GM18868 (cell line): ENCODE data around the gene FAM174A.
"Not testable (repeated sequence)": the region's sequence is repeated elsewhere in the genome, so short reads cannot be mapped to it uniquely, and the experiment has no call there.

Source experiments
- ATAC-seq: cut with Tn5 transposase; IDR thresholded peaks from one replicate; pipeline ENCODE4 v1.9.1; 2021; ENCODE audit warnings: mild to moderate bottlenecking, moderate library complexity; ENCODE audit not compliant: unreplicated experiment

Gene FAM174A

DNA sequence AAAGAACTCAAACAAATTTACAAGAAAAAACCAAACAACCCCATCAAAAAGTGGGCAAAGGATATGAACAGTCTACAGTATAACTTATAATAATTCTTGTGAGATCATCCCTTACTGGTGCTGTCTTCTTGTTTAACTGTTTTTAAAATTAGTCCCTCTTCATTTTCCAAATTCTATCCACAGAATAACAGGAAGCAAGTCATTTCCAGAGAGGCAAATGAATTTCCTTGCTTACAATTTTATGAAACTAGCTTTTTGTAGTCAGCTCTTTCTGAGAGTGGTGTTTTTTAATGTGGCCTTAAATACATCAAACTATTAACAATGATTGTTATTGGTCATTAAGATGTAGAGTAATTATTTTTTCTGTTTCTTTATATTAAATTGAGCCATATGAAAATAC is 40.6 kb downstream of the FAM174A start:
- no peak for ATAC-seq

DNA sequence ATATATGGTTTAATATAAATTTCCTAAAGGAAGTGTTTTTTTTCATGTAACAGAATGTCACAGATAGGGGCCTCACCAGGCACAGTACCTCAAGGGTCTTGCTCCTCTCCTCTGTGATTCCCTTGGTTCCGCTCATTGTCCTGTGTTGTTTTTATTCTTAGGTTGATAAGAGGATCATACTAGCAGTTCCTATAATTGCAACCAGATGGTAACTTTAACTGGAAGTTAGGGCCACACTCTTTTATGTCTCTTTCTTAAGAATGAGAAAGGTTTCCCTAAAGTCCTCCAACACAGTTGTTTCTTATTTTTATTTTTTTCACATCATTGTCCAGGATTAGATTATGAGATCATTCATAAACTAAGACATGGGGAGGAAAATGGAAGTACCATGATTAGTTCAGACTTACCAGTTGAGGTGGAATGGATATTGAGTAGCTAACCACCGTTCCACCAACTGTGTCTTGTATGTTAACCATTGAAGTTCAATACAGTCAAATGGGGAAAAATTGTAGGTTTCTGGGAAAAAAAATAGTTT is 41.1 kb downstream of the FAM174A start:
- no peak for ATAC-seq

DNA sequence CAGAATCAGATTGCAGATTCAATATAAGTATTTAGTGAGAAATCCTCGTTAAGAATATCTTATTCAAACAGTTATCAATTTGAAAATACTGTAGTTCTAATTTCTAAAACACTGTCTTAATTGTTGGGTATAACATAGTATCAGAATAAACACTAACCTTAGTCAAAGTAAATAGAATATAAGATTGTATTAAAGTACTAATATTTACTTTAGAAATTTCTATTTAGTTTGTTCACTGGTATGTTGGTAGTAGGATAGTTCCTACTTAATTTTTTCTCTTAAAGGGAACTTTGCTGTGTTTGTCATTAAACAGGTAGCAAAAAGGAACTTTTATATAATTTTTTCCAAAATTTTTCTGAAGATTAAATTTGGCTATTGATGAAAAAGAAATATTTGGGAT is 42.3 kb downstream of the FAM174A start:
- ATAC-seq: no peak

DNA sequence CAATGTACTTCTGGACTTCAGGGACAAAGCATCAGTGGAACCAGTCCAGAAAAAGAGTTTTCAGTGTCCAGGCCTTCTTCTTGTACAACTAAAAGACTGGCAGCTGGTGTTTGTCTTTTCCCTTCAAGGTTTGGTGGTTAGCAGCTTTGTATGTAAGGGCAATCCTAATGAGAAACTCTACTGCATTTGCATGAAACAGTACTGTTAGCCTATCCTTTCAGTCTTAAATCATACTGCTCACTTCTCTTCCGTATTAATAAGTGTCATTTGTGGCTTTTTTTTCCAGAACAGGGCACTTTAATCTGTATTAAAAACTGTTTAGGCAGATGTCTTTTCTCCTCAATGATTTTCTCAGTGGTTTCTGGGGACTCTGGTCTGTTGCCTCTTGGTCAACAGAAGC is 48.9 kb downstream of the FAM174A start:
- peak; percentile 93 for ATAC-seq

DNA sequence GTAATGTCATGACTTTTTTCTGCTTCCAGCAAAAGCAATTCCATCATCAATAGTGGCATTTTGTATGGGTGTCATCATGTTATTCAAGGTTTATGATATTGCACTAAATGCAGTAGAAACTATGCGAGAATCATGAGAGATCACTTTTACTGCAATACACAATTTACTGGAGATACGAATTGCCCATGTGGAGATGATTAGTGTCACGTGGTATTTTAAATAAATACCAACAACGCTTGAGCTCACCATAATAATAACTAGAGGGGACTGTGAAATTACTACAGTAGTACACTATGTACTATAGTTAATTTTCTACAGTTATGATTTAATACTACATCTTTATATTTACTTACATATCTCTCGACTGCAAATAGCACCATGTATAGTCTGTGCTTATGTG is 49.7 kb downstream of the FAM174A start:
- no peak for ATAC-seq

DNA sequence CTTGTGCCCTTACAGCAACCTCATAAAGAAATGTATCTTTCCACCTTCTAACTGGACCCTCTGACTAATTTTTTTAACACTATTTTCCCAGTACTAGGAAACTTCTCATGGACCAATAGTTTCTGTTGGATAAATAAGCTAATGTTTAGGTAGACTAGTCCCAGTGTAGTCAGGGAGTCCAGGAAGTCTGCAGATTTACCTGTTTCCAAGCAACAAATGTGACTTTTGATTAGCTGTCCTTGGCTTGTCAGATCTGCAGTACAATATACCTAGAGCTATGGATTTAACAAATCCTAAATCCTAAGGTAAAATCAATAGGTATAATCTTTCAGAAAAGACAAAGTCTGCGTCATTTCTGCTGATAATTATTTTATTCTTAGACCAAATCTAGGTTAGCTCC is 55.7 kb downstream of the FAM174A start:
- no peak for ATAC-seq

DNA sequence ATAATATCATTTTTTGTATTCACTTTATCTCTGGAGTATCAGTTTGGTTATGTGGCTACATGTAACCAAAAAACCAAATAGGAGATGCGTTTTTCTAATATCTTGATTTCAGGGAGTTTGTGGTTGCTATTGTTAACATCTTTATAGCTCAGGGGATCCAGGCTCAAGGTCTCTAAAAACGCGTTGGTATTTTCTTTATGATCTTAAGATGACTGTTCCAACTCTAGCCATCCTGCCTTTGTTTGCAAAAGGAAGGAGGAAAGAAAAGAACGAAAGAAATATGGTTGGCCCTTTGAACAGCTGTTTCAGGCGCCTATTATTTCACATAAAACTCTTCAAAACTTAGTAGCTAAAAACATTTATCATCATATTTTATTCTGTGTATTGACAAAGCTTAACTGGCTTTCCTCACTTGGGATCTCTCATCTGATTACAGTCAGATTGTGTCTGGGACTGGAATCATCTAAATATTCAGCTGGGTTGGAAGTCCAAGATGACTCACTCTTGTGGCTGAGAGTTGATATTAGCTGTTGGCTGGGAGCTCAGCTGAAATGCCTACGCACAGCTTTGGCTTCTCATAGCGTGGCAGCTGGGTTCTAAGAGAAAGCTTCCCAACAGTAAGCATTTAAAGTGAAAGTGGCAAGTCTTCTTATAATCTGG is 60.1 kb downstream of the FAM174A start:
- ATAC-seq: peak; percentile 62

DNA sequence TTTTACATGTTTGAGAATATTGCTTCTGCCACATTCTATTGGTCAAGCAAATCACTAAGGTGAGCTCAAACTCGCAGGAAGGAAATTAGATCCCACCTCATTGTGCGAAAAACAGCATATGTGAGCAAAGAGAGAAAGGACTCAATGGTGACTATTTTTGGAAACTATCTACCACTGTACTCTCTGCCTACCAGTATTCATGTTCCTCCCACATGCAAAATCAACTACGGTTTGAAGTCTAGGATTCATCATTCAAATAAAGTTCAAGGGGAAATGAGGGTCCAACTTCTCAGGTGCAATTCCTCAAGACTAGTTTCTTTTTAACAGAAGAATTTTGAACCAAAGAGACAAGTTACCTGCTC is 60.6 kb downstream of the FAM174A start:
- ATAC-seq: no peak

DNA sequence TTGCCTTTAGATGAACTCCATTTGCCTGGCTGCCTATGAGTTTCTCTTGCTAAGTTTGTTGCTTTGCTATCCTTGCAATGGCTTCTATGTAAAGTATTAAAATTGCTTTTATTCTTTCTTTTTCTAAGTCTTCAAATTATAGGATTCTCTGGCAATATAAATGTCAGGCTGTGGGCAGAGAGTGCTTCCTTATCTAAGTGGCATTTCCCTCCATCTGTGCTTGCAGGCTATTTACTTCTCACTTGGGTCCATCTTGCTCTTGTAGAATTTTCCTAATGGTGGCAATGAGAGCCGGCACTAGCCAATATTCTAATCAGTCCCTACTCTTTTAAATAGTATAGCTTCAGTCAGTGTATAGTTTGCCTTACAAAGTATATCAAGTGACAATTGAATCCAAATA is 63.3 kb downstream of the FAM174A start:
- no peak for ATAC-seq

DNA sequence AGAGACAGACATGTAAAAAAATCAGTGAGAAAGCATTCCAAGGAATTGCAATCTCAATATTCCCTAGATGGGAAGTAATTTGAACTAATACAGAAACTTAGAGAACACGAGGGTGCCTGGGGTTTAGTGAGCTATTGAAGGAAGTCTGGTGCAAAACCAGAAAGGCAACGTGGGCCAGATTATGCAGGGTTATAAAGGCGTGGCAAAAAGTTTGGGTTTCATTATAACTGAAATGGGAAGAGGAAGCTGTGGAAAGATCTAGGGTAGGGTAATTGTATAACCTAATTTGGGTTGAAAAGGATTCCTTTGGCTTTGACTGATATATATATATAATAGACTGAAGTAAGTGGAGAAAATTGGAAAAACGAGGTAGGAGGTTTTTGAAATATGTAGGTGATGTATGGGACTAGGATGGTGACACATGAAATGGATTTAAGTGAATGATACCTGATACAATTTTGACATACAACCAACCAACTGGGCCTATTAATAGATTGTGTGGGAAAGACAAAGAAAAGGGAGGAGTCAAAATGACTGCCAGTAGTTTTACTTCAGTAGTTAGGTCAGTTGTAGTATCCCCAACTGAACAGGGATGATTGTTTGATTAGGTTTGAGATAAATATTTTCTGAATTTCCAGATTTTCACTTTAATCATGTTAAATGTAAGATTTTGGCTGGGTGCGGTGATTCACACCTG is 65.3 kb downstream of the FAM174A start:
- ATAC-seq: no peak

DNA sequence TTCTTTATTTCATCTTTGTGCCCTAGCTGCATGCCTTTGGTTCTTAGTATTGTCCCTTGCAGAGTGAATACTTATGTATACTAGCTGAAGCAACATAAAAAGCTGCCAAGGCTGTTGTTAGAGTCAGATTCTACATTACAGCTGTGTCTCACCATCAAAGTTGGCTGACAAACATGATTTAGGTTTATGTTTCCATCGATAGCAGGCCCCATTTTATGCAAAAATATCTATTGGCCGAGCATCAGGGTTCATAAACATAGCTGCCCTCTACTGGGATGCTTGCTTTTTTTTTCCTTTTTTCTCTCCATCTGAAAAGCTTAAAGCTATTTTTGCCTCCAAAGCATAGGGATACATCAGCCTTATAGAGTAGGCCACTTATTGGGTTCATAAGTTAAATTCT is 68.0 kb downstream of the FAM174A start:
- ATAC-seq: no peak

DNA sequence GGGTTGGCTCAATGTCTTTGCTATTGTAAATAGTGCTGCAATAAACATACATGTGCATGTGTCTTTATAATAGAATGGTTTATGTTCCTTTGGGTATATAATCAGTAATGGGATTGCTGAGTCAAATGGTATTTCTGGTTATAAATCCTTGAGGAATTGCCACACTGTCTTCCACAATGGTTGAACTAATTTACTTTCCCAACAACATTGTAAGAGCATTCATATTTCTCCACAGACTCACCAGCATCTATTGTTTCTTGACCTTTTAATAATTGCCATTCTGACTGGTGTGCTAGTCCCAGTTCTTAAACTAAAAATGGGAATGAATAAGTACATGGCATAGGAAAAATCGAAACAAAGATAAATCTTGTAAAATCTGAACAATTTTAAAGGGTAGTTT is 68.8 kb downstream of the FAM174A start:
- not testable (repeated sequence) for ATAC-seq

DNA sequence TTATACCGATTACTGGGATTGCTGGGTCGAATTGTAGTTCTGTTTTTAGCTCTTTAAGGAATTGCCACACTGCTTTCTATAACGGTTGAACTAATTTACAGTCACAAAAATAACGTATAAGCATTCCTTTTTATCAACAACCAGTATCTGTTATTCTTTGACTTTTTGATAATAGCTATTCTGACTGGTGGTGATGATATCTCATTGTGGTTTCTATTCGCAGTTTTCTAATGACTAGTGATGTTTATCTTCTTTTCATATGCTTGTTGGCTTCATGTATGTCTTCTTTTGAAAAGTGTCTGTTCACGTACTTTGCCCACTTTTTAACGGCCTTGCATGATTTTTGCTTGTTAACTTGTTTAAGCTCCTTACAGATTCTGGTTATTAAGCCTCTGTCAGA is 74.4 kb downstream of the FAM174A start:
- ATAC-seq: no peak

DNA sequence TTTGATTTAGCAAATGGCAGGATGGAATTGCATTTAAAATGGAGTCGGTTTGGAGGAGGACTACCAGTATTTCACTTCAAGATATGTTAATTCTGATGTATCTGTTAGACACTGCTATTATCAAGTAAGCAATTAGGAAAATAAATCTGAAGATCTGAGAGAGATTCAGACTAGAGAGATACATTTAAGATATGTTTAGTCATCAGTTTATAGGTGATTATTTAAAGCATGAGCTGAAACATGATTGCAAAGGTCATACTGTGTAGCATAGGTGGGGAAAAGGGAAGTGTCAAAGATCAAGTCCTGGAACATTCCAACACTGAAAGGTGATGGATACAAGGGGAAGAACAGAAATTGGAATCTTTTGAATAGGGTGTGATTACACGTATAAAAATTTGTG is 79.1 kb downstream of the FAM174A start:
- no peak for ATAC-seq

DNA sequence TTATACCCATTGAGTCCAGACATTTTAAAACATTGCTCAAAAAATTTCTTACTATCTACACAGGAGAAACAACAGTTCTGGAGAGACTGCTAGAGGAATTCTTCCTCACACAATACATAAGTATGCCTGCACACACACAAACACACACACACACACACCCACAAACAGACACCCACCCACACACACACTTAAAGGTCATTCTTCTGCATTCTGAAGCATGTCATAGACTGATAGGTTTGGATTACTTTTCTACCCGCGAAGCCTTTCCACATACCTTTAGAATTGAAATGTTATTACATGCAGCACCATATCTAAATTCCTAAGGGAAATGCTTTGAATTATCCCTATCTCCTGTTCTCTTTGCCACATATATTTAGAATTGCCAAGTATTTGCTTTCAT is 80.2 kb downstream of the FAM174A start:
- no peak for ATAC-seq

DNA sequence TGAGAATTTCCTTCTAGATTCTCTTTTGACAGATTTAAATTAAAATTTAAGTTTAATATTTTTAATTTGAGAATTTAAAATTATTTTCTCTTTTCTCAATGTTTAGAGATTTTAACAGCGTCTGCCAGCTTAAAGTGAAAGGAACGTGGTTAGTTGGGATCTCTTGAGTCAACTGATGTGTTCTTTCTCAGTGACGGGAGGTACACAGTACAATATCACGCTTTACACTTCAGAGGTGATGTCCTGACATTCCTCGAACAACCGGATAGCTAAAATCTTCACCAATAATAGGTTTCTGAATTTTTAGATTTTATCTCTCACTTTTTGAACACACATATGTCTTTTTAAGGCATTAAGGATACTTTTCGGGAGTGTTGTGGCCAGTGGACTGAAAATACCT is 81.1 kb downstream of the FAM174A start:
- ATAC-seq: no peak

DNA sequence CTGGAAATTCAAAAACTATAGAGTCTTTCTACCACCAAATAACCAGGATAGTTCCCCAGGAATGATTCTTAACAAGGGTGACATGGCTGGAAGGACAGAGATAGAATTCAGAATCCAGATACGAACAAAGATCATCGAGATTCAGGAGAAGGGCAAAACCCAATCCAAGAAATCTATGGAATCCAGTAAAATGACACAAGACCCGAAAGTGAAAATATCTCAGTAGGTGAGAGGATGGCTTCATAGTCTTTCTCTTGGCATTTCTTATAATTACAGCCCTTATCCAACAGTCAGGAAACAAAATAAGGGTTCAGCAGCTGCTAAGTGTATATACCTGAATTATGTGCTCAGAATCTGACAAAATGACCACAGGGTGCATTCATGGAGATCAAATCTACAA is 81.8 kb downstream of the FAM174A start:
- ATAC-seq: no peak

DNA sequence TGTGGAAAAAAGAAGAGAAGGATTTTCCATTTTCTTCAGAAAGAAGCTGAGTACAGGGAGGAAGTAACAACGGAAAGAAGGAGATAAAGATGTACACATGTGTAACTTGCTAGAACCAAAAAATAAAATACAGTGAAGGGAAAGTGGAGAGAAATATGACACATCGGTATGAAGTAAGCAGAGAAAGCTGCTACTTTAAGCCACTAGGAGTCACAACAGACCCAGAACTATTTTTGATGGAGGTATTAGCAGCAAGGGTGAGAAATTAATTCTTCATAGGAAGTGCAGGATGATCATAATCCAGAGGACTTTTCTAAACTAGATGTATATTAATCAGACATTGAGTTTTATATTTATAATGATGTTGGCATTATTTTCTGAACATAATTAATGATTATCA is 88.5 kb downstream of the FAM174A start:
- peak; percentile 98 for ATAC-seq

DNA sequence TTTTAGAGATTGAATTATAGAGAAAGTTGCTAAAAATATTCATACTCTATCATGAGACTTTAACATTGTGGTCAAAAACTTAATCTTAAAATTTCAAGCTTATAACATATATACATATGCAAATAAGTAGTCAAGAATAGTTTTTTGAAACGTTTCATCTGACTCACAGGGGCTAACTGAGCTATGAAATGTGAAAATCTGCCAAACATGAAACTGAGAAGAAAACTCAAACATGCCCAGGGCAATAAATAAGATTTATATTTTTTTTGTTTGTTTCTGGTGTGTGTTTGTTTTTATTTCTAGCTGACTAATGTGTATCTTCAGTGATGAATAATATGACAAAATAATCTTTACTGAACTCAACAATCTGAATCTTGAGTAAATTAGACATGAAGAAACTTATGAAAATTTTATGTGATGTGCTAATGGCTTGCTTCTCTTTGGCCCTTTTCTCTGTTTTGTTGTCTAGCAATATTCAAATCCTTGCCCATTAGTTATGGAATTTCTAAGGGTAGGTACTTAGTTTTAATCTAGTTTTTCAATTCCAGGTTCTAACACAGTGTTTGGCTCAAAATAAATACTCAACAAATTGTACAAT is 99.9 kb downstream of the FAM174A start:
- ATAC-seq: no peak
